PFSK-1 (cell line): ENCODE measurements around the gene DYNAP. TPM values are rescaled to one million over a fixed set of nuclear protein-coding genes. Genes with fewer than 3 reads are reported as not detected.

Experiments used
- FOXP2 ChIP-seq: optimal IDR thresholded peaks from 2 replicates; pipeline ENCODE3; 2011; ENCODE audit warnings: borderline replicate concordance, control low read depth, inconsistent platforms; ENCODE audit not compliant: insufficient read depth; ENCODE audit errors: extremely low read length, extremely low read depth
- POLR2AphosphoS5 ChIP-seq: IDR thresholded peaks from 2 replicates; pipeline ENCODE4 v1.6.1; 2012; ENCODE audit warnings: low read depth, mild to moderate bottlenecking, control low read depth, low read length, moderate library complexity
- REST ChIP-seq, 2 experiments: IDR thresholded peaks; 2 replicates each; pipeline versions ENCODE4 v1.6.1 to v1.8.0; 2011 to 2012; ENCODE audit warnings: low read depth in 2 of 2, low read length in 2 of 2, control low read depth in 1 of 2, inconsistent platforms in 1 of 2, mild to moderate bottlenecking in 1 of 2, moderate library complexity in 1 of 2; ENCODE audit not compliant: insufficient read depth in 1 of 2
- SIN3A ChIP-seq: IDR thresholded peaks from 2 replicates; pipeline ENCODE4 v1.6.1; 2012; ENCODE audit warnings: mild to moderate bottlenecking, low read length, moderate library complexity, borderline replicate concordance; ENCODE audit not compliant: insufficient read depth
- TAF1 ChIP-seq: IDR thresholded peaks from 2 replicates; pipeline ENCODE4 v1.6.1; 2012; ENCODE audit warnings: low read length, control low read depth, borderline replicate concordance; ENCODE audit not compliant: insufficient read depth
- polyA plus RNA-seq: library from polyadenylated mRNA; unstranded; fragments of >200 nt; gene quantifications from one replicate; pipeline ENCODE4 v1.2.1, GENCODE V29; 2012; ENCODE audit warnings: low read depth, missing spikeins; ENCODE audit not compliant: insufficient read length

Gene DYNAP
- not detected for polyA plus RNA-seq

- no peak for TF ChIP-seq FOXP2
- TF ChIP-seq TAF1, result no peak
- no peak for TF ChIP-seq POLR2AphosphoS5
- TF ChIP-seq SIN3A, result no peak
- TF ChIP-seq REST (IDR thresholded peaks at IDR 0.05; ENCODE audit: insufficient read depth in 1 of 2, low read depth in 2 of 2, low read length in 2 of 2), result no peak
Measured at GRCh38 chr18:54590945-54591344, at the start of gene DYNAP. Gene DYNAP, plus strand, starts transcription at chr18:54591245. Its CDS starts 38 bp downstream, at chr18:54591283.

GRCh38 chr18:54551590-54551989, 39.5 kb upstream of the DYNAP start:
- TF ChIP-seq TAF1 (no peak), REST (IDR thresholded peaks at IDR 0.05; ENCODE audit: insufficient read depth in 1 of 2, low read depth in 2 of 2, low read length in 2 of 2) (no peak), POLR2AphosphoS5 (no peak), FOXP2 (no peak)

- TF ChIP-seq SIN3A (no peak), REST (IDR thresholded peaks at IDR 0.05; ENCODE audit: insufficient read depth in 1 of 2, low read depth in 2 of 2, low read length in 2 of 2) (no peak), FOXP2 (no peak), TAF1 (no peak), POLR2AphosphoS5 (no peak)
Measured at GRCh38 chr18:54555286-54555685, 35.8 kb upstream of the DYNAP start.

GRCh38 chr18:54555996-54556395, 35.0 kb upstream of the DYNAP start:
- TF ChIP-seq REST (IDR thresholded peaks at IDR 0.05; ENCODE audit: insufficient read depth in 1 of 2, low read depth in 2 of 2, low read length in 2 of 2), result no peak
- no peak for TF ChIP-seq POLR2AphosphoS5
- no peak for TF ChIP-seq FOXP2
- TF ChIP-seq TAF1, result no peak
- no peak for TF ChIP-seq SIN3A

GRCh38 chr18:54557958-54558357, 33.1 kb upstream of the DYNAP start:
- TF ChIP-seq POLR2AphosphoS5, result no peak
- no peak for TF ChIP-seq TAF1
- no peak for TF ChIP-seq REST (IDR thresholded peaks at IDR 0.05; ENCODE audit: insufficient read depth in 1 of 2, low read depth in 2 of 2, low read length in 2 of 2)
- no peak for TF ChIP-seq SIN3A
- TF ChIP-seq FOXP2, result no peak
